WTC11 (cell line): ENCODE results near the gene PALM3.
A peak's percentile ranks its signal among the peaks of the same experiment; 100 is the strongest.

Source experiments
- JUN ChIP-seq: sonication (generic); formaldehyde crosslinking; IDR thresholded peaks from 2 replicates; pipeline ENCODE4 v1.8.0; 2023; ENCODE audit warnings: mild to moderate bottlenecking, missing genetic modification reagents
- TF ChIP-seq, protein P1 (sequence below): sonication (generic); formaldehyde crosslinking; IDR thresholded peaks from 2 replicates; pipeline ENCODE4 v1.8.1; 2023; ENCODE audit warnings: mild to moderate bottlenecking, missing genetic modification reagents, moderate library complexity
- TF ChIP-seq, protein P2 (sequence below): sonication (generic); formaldehyde crosslinking; IDR thresholded peaks from 2 replicates; pipeline ENCODE4 v1.8.1; 2023; ENCODE audit warnings: mild to moderate bottlenecking, missing genetic modification reagents
- TF ChIP-seq, protein P3 (sequence below): fragments of 200-600 bp; IDR thresholded peaks from 2 replicates; pipeline ENCODE4 v1.8.0; 2022; ENCODE audit warnings: antibody characterized with exemption

DNA sequence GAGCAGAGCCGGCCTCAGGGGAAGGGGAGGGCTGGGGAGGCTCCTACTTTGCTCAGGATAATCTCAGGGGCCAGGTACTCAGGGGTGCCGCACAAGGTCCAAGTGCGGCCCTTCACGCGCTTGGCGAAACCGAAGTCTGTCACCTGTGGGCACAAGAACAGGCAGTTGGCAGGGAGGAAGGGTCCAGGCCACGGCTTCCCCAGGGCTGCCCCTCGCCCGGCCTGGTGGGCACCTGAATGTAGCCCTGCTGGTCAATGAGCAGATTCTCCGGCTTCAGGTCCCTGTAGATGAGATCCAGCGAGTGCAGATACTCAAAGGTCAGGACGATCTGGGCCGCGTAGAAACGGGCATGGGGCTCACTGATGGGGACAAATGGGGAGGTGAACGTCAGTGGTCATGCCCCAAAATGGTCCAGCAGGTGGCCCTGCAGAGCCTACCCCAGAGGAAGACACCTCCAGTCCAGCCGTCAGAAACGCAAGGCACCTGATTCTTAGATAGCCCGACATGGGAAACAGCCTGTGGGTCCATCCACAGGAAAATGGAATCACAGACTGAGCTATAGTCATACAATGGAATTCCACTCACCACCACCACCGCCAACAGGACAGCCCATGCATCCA is 35.8 kb upstream of the PALM3 start:
- TF ChIP-seq, protein P1, sequence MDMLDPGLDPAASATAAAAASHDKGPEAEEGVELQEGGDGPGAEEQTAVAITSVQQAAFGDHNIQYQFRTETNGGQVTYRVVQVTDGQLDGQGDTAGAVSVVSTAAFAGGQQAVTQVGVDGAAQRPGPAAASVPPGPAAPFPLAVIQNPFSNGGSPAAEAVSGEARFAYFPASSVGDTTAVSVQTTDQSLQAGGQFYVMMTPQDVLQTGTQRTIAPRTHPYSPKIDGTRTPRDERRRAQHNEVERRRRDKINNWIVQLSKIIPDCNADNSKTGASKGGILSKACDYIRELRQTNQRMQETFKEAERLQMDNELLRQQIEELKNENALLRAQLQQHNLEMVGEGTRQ (CRISPR knock-in tag), result no peak
- TF ChIP-seq, protein P2, sequence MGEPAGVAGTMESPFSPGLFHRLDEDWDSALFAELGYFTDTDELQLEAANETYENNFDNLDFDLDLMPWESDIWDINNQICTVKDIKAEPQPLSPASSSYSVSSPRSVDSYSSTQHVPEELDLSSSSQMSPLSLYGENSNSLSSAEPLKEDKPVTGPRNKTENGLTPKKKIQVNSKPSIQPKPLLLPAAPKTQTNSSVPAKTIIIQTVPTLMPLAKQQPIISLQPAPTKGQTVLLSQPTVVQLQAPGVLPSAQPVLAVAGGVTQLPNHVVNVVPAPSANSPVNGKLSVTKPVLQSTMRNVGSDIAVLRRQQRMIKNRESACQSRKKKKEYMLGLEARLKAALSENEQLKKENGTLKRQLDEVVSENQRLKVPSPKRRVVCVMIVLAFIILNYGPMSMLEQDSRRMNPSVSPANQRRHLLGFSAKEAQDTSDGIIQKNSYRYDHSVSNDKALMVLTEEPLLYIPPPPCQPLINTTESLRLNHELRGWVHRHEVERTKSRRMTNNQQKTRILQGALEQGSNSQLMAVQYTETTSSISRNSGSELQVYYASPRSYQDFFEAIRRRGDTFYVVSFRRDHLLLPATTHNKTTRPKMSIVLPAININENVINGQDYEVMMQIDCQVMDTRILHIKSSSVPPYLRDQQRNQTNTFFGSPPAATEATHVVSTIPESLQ (CRISPR knock-in tag), result no peak
- TF ChIP-seq JUN, result no peak
- TF ChIP-seq, protein P3, sequence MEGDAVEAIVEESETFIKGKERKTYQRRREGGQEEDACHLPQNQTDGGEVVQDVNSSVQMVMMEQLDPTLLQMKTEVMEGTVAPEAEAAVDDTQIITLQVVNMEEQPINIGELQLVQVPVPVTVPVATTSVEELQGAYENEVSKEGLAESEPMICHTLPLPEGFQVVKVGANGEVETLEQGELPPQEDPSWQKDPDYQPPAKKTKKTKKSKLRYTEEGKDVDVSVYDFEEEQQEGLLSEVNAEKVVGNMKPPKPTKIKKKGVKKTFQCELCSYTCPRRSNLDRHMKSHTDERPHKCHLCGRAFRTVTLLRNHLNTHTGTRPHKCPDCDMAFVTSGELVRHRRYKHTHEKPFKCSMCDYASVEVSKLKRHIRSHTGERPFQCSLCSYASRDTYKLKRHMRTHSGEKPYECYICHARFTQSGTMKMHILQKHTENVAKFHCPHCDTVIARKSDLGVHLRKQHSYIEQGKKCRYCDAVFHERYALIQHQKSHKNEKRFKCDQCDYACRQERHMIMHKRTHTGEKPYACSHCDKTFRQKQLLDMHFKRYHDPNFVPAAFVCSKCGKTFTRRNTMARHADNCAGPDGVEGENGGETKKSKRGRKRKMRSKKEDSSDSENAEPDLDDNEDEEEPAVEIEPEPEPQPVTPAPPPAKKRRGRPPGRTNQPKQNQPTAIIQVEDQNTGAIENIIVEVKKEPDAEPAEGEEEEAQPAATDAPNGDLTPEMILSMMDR, result 0 out of 2 replicates have a peak, but pooled peaks have one; percentile 6
